ENCODE measurements around the gene PPP1R1B. TPM values are rescaled to one million over a fixed set of nuclear protein-coding genes. Genes with fewer than 3 reads are reported as not detected.

The PPP1R1B gene
- total RNA-seq, 1 experiment from 2014 or later = not detected

GRCh38 chr17:39674702-39675389 is 48.1 kb downstream of the PPP1R1B start:
- peaks cover 31% of the 10 kb centered on the region for H3K4me1 ChIP-seq
- Mint-ChIP-seq H3K4me1 (ENCODE audit: low read depth, unreplicated experiment) (peaks cover 14% of the 10 kb centered on the region), H3K27ac (ENCODE audit: unreplicated experiment) (peak overlapping the region; percentile 78), H3K27me3 (ENCODE audit: insufficient read depth, unreplicated experiment) (no peaks in the 10 kb centered on the region), H3K9me3 (ENCODE audit: unreplicated experiment) (no peaks in the 10 kb centered on the region), H3K36me3 (ENCODE audit: insufficient read depth, unreplicated experiment) (peaks cover 11% of the 10 kb centered on the region), H3K4me3 (ENCODE audit: unreplicated experiment) (no peak overlapping the region)
- POLR2A ChIA-PET = interaction anchor here (0.6 kb wide), 1 partner anchor 44 kb away, joined by 3 read pairs; no protein-coding TSS in a partner anchor
- H3K36me3 ChIP-seq (ENCODE audit: control insufficient read depth, insufficient read depth, low read length) = no peaks in the 10 kb centered on the region
- no peak for TF ChIP-seq CTCF (IDR thresholded peaks at IDR 0.05; ENCODE audit: insufficient read depth in 1 of 2, low read depth in 1 of 2, low read length in 1 of 2, severe bottlenecking in 1 of 2, unreplicated experiment in 1 of 2)
- CTCF ChIA-PET = interaction anchor here (0.7 to 2.2 kb wide), 10 partner anchors 8 to 128 kb away, joined by 3 to 14 read pairs (median 4); partner anchors contain the start of genes ERBB2, MIEN1 and PGAP3
- no peaks in the 10 kb centered on the region for H3K27me3 ChIP-seq (replicated peaks; ENCODE audit: control insufficient read depth, insufficient read depth, low read length)
- peak; percentile 72 to 84 for DNase-seq
- BruUV-seq (replicated peaks) = no TSS peak
- no peak overlapping the region for H3K4me3 ChIP-seq (ENCODE audit: low read depth, low read length)
- no peaks in the 10 kb centered on the region for H3K9me3 ChIP-seq
- intact Hi-C loops (cut with micrococcal nuclease; ENCODE audit: unreplicated experiment) = loop anchor here (1.0 kb wide), 1 partner anchor 20 kb away; no protein-coding TSS in a partner anchor

- intact Hi-C loops (cut with micrococcal nuclease; ENCODE audit: unreplicated experiment) = loop anchor here (1.0 kb wide), 1 partner anchor 20 kb away; no protein-coding TSS in a partner anchor
- no peak for TF ChIP-seq CTCF (IDR thresholded peaks at IDR 0.05; ENCODE audit: insufficient read depth in 1 of 2, low read depth in 1 of 2, low read length in 1 of 2, severe bottlenecking in 1 of 2, unreplicated experiment in 1 of 2)
- Mint-ChIP-seq H3K4me1 (ENCODE audit: low read depth, unreplicated experiment) (peaks cover 14% of the 10 kb centered on the region), H3K36me3 (ENCODE audit: insufficient read depth, unreplicated experiment) (peaks cover 11% of the 10 kb centered on the region), H3K9me3 (ENCODE audit: unreplicated experiment) (no peaks in the 10 kb centered on the region), H3K27ac (ENCODE audit: unreplicated experiment) (peak overlapping the region; percentile 78), H3K27me3 (ENCODE audit: insufficient read depth, unreplicated experiment) (no peaks in the 10 kb centered on the region), H3K4me3 (ENCODE audit: unreplicated experiment) (no peak overlapping the region)
- Histone ChIP-seq H3K9me3 (no peaks in the 10 kb centered on the region), H3K36me3 (ENCODE audit: control insufficient read depth, insufficient read depth, low read length) (no peaks in the 10 kb centered on the region), H3K4me1 (peaks cover 31% of the 10 kb centered on the region), H3K4me3 (ENCODE audit: low read depth, low read length) (no peak overlapping the region), H3K27me3 (replicated peaks; ENCODE audit: control insufficient read depth, insufficient read depth, low read length) (no peaks in the 10 kb centered on the region)
- CTCF ChIA-PET = interaction anchor here (0.7 to 2.2 kb wide), 11 partner anchors 9 to 128 kb away, joined by 3 to 14 read pairs (median 4); partner anchors contain the start of genes ERBB2, MIEN1 and PGAP3
- POLR2A ChIA-PET = interaction anchor here (0.6 kb wide), 1 partner anchor 43 kb away, joined by 3 read pairs; no protein-coding TSS in a partner anchor
- no peak for DNase-seq
- no TSS peak for BruUV-seq (replicated peaks)
Measured at GRCh38 chr17:39675390-39676082, 48.8 kb downstream of the PPP1R1B start.

- CTCF ChIA-PET = interaction anchor here (0.9 to 2.2 kb wide), 6 partner anchors 10 to 129 kb away, joined by 3 to 14 read pairs (median 4); no protein-coding TSS in a partner anchor
- Histone ChIP-seq H3K4me1 (peaks cover 31% of the 10 kb centered on the region), H3K36me3 (ENCODE audit: control insufficient read depth, insufficient read depth, low read length) (no peaks in the 10 kb centered on the region), H3K27me3 (replicated peaks; ENCODE audit: control insufficient read depth, insufficient read depth, low read length) (no peaks in the 10 kb centered on the region), H3K4me3 (ENCODE audit: low read depth, low read length) (no peak overlapping the region), H3K9me3 (no peaks in the 10 kb centered on the region)
- no peaks in the 10 kb centered on the region for H3K9me3 Mint-ChIP-seq (ENCODE audit: unreplicated experiment)
- POLR2A ChIA-PET = no interaction called here
- BruUV-seq (replicated peaks) = no TSS peak
- peaks cover 11% of the 10 kb centered on the region for H3K36me3 Mint-ChIP-seq (ENCODE audit: insufficient read depth, unreplicated experiment)
- H3K27me3 Mint-ChIP-seq (ENCODE audit: insufficient read depth, unreplicated experiment) = no peaks in the 10 kb centered on the region
- no peak overlapping the region for H3K27ac Mint-ChIP-seq (ENCODE audit: unreplicated experiment)
- no peak overlapping the region for H3K4me3 Mint-ChIP-seq (ENCODE audit: unreplicated experiment)
- H3K4me1 Mint-ChIP-seq (ENCODE audit: low read depth, unreplicated experiment) = peaks cover 14% of the 10 kb centered on the region
- no peak for TF ChIP-seq CTCF (IDR thresholded peaks at IDR 0.05; ENCODE audit: insufficient read depth in 1 of 2, low read depth in 1 of 2, low read length in 1 of 2, severe bottlenecking in 1 of 2, unreplicated experiment in 1 of 2)
- intact Hi-C loops (cut with micrococcal nuclease; ENCODE audit: unreplicated experiment) = no loop called here
- no peak for DNase-seq
Measured at GRCh38 chr17:39676198-39676819, 49.6 kb downstream of the PPP1R1B start.
